ENCODE results near the gene CUL5.

The CUL5 gene

DNA sequence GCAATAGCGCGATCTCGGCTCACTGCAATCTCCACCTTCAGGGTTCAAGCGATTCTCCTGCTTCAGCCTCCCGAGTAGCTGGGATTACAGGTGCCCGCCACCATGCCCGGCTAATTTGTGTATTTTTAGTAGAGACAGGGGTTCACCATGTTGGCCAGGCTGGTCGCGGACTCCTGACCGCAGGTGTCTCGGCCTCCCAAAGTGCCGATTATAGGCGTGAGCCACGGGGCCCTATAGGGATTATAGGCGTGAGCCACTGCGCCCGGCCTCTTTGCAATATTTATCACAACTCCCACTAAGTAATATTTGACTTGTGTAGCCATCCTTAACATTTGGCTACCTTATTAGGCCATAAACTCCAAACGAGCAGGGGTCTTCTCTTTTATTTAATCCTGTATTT, 879 bp upstream of the CUL5 start:
- TF ChIP-seq, protein P1, sequence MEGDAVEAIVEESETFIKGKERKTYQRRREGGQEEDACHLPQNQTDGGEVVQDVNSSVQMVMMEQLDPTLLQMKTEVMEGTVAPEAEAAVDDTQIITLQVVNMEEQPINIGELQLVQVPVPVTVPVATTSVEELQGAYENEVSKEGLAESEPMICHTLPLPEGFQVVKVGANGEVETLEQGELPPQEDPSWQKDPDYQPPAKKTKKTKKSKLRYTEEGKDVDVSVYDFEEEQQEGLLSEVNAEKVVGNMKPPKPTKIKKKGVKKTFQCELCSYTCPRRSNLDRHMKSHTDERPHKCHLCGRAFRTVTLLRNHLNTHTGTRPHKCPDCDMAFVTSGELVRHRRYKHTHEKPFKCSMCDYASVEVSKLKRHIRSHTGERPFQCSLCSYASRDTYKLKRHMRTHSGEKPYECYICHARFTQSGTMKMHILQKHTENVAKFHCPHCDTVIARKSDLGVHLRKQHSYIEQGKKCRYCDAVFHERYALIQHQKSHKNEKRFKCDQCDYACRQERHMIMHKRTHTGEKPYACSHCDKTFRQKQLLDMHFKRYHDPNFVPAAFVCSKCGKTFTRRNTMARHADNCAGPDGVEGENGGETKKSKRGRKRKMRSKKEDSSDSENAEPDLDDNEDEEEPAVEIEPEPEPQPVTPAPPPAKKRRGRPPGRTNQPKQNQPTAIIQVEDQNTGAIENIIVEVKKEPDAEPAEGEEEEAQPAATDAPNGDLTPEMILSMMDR (IDR thresholded peaks at IDR 0.05): no peak

DNA sequence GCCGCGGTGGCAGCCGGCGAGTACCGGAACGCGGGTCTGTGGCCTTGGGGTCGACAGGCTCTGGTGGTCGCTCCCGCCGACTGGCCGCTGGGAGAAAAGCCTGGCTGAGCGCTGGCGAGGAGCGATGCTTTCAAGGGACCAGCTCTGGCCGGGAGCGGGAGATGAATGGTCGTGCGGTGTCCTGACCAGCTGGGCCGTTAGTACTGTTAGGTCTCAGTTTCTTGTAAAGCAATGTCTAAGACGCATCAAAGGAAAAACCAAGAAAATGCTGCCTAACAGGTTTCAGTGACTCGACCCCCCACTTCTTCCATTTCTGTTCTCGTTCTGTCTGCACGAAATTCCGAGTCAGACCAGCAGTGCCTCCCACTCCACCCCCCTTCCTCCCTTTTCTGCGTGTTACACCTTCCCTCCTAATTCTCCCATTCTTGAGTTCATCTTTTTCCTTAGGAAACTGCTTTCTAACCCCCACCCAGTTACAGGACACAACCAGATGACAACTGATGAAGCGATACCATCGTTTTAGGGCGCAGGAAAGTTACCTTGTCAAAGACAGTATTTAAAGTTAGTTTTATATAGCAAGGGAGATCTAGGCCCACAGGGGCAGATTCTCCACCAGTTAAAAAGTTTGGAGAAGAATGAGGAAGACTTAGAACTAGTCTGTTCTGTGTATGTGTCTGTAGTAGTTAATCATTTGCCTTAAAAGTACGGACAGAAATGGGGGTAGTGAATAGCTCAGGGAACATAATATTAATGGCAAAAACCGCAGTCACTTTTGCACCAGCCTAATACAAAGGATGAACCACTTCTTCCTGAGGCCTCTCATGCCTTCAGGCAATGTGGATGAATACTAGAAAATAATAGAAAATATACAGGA, 1.0 kb downstream of the CUL5 start:
- TF ChIP-seq, protein P1 (IDR thresholded peaks at IDR 0.05): no peak

DNA sequence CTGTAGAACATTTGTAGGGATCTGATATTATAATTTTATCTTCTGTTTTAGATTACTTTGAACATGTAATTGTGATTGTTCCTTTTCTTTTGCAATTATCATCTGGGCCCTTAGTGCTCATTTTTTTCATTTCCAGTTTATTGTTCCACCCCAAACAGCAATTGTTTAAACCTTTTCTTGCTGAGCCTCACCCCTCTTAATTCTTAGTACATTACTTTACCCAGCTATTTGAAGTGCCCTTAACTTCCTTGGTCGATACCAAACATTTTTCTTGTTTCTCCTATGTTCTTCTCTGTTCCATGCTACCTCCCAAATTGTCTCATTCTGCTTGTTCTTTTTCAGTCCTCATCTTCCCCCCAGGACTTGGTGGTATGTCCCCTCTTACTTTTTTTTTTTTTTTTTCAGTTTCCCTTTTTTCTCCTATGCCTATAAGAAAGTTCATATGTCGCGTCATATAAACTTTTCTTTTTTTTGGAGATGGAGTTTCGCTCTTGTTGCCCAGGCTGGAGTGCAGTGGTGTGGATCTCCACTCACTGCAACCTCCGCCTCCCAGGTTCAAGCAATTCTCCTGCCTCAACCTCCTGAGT, 3.5 kb downstream of the CUL5 start:
- TF ChIP-seq, protein P1 (IDR thresholded peaks at IDR 0.05): no peak

DNA sequence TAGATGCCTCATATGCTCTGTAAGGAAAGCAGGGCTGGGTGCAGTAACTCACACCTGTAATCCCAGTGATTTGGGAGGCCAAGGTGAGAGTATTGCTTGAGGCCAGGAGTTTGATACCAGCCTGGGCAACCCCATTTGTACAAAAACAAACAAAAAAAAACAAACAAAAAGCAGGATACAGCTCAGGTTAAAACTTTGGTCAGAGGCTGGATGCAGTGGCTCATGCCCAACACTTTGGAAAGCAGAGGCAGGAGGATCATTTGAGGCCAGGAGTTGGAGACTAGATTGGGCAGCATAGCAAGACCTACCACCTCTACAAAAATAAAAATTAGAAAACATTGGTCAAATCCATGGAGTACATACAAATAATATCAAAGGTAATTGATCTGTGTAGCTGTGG, 7.9 kb downstream of the CUL5 start:
- TF ChIP-seq, protein P1 (IDR thresholded peaks at IDR 0.05): no peak

DNA sequence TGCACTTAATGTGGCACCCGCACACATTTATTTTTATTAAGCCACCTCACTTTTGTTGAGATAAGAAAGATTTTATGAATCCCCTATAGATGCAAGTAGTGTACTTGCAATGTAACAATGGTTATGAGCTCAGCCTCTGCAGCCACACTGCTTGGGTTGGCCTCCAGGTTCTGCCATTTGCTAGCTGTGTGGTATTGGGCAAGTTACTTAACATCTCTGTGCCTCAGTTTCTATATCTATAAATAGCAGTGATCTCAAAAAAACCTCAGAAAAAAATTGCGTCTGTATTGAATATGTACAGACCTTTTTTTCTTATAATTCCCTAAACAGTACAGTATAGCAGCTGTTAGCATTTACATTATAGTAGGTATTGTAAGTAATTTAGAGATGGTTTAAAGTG, 10.0 kb downstream of the CUL5 start:
- TF ChIP-seq, protein P1 (IDR thresholded peaks at IDR 0.05): no peak

DNA sequence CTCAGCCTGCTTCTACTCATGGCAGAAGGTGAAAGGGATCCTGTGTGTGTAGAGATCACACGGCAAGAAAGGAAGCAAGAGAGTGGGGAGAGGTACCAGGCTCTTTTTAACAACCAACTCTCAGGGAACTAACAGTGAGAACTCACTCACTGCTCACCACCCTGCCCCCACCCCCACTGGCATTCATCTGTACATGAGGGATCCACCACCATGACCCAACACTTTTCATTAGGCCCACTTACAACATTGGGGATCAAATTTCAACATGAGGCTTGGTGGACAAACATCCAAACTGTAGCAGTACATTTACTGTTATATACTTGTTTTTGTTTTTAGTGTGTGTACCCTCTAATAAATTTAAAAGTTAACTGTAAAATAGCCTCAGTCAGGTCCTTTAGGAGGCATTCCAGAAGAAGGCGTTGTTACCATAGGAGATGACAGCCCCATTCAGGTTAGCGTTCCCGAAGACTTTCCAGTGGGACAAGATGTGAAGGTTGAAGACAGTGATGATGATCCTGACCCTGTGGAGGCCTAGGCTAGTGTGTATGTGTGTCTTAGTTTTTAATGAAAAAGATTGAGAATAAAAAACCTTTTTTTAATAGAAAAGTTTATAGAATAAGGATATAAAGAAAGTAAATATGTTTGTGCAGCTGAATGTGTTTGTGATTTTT, 11.3 kb downstream of the CUL5 start:
- TF ChIP-seq, protein P1 (IDR thresholded peaks at IDR 0.05): no peak

DNA sequence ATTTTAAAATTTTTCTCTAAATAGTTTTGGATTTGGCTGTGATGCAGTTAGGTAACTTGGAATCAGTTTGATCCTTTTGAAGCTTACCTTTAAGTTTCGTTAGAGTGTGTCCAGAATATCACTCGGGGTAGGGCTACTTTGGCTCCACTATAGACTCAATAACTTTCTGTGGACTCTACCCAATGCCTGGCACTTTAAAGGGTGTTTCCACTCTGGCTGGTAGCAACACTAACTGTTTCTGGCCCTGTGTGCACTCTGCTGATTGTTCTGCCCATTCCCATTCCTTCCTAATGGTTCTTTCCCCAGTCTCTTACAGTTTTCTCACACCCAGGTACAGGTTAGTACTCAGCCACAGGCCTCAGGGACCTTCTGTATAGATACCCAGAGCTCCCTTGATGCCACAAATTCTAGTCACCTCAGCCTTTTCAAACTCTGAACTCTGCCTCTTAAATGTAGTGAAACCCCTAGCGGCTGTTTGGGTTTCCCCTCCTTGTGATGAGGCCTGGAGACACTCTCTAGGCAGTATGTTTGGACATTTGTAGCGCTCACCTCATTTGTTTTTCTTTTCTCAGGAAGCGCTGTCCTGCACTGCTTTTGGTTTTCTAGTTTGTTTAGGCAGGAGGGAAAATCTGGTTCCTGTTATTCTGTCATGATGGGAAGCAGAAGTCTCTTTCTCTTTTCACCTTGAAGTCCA, 16.8 kb downstream of the CUL5 start:
- TF ChIP-seq, protein P1 (IDR thresholded peaks at IDR 0.05): no peak

Measured in LNCAP (cell line).